ENCODE results near the gene MEIKIN.
"Not testable (repeated sequence)": the region's sequence is repeated elsewhere in the genome, so short reads cannot be mapped to it uniquely, and the experiment has no call there.

The MEIKIN gene

GRCh38 chr5:131899686-131900085 lies 45.8 kb downstream of the MEIKIN start:
- DNase-seq = no peak

DNA sequence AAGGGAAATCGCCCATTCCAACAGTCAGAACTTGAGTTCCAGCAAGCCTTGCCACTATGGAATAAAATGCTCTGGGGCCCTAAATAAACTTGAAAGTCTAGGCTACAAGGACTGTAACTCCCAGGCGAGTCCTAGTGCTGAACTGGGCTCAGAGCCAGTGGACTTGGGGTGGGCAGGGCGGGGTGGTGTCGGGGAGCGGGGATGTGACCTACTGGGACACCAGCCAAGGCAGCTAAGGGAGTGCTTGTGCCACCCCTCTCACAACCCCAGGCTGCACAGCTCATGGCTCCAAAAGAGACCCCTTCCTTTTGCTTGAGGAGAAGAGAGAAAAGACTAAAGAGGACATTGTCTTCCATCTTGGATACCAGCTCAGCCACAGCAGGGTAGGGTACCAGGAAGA lies 61.5 kb downstream of the MEIKIN start:
- DNase-seq = no peak

DNA sequence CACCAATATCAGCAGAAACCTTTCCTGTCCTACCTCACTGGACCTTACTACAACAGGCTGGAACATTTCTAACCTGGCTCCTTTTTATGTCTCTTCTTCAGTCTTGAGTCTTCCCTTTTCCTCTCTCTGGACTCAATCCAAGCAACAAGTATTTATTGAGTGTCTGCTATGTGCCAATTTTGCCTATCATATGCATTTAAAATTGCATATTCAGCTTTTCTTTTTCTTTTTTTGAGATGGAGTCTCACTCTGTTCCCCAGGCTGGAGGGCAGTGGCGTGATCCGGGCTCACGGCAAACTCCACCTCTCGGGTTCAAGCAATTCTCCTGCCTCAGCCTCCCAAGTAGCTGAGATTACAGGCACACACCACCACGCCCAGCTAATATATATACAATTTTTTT lies 65.8 kb downstream of the MEIKIN start:
- no peak for DNase-seq

GRCh38 chr5:131877873-131878272 lies 67.6 kb downstream of the MEIKIN start:
- DNase-seq = no peak

DNA sequence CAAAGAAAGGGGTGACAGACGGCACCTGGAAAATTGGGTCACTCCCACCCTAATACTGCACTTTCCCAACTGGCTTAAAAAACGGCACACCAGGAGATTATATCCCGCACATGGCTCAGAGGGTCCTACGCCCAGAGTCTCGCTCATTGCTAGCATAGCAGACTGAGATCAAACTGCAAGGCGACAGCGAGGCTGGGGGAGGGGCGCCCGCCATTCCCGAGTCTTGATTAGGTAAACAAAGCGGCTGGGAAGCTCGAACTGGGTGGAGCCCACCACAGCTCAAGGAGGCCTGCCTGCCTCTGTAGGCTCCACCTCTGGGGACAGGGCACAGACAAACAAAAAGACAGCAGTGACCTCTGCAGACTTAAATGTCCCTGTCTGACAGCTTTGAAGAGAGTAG lies 74.2 kb downstream of the MEIKIN start:
- not testable (repeated sequence) for DNase-seq

DNA sequence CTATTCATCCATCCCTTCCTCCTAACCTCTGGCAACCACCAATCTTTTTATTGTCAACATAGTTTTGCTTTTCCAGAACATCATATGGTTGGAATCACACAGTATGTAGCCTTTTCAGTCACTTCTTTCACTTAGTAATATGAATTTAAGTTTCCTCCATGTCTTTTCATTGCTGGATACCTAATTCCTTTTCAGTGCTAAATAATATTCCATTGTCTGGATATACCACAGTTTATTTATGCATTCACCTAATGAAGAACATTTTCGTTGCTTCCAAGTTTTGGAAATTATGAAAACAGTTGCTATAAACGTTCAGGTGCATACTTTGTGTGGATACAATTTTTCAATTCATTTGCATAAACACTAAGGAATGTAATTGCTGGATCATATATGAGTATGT lies 77.9 kb downstream of the MEIKIN start:
- no peak for DNase-seq

GRCh38 chr5:131863700-131864099 lies 81.8 kb downstream of the MEIKIN start:
- DNase-seq = no peak

GRCh38 chr5:131857388-131857787 lies 88.1 kb downstream of the MEIKIN start:
- no peak for DNase-seq

GRCh38 chr5:131855452-131855851 lies 90.0 kb downstream of the MEIKIN start:
- DNase-seq = no peak

- DNase-seq = no peak
Observed at GRCh38 chr5:131854134-131854533, 91.3 kb downstream of the MEIKIN start.

GRCh38 chr5:131848662-131849061 lies 96.8 kb downstream of the MEIKIN start:
- DNase-seq = no peak

DNA sequence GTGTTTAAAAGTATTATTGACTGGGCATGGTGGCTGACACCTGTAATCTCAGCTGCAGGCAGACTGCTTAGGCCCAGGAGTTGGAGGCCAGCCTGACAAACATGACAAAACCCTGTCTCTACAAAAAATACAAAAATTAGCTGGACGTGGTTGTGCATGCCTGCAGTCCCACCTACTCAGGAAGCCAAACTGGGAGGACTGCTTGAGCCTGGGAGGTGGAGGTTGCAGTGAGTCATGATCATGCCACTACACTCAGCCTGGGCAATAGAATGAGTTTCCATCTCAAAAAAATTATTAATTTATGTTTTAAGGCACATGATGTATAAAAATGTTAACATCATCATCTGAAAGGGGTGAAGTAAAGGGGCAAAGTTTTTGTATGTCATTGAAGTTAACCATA lies 98.9 kb downstream of the MEIKIN start:
- no peak for DNase-seq

DNA sequence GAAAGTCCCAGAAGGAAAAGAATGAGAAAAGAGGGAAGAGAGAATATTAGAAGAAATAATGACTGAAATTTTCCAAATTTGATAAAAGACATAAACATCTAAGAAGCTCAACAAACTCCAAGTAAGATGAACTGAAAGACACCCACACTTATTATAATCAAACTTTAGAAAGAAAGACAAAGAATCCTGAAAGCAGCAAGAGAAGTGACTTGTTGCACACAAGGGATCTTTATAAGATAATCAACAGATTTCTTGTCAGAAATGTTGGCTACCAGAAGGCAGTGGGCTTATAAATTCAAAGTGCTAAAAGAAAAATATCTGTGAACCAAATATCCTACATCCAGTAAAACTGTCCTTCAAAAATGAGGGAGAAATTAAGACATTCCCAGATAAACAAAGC lies 99.6 kb downstream of the MEIKIN start:
- no peak for DNase-seq

DNA sequence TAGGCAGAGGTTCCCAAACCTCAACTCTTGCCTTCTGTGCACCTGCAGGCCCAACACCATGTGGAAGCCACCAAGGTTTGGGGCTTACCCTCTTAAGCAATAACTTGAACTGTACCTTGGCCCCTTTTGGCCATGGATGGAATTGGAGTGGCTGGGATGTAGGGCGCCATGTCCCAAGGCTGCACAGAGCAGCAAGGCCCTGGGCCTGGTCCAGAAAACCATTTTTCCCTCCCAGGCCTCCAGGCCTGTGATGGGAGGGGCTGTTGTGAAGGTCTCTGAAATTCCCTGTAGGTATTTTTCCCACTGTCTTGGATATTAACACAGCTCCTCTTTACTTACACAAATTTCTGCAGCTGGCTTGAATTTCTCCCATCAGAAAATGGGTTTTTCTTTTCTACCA lies 102.5 kb downstream of the MEIKIN start:
- DNase-seq = not testable (repeated sequence)

GRCh38 chr5:131832702-131833101 lies 112.8 kb downstream of the MEIKIN start:
- not testable (repeated sequence) for DNase-seq

DNA sequence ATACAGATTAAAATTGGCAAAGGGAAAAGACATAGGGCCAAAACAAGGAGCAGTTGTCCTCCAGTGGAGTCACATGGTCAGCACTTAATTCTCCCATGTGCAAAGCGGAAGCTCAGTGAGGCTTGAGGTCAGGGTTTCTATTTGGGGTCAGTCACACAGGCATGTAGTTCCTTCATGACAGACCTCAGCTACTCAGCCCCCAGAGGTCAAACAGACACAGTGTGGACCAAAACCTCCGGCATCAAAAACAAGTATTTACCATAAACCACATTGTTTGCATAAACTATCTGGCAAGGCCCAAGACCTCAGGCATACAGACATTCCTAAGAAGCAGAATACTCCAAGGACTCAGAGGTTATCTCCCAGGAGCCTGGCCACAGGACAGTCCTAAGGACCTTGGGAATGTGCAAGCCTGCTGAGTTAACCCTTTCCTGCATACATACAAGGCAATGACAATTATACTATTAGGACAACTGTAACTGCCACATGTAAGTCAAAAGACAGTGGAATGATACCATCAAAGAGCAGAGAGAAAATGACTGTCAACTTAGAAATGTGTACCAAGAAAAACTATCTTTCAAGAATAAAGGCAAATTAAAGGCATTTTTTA lies 120.0 kb downstream of the MEIKIN start:
- no peak for DNase-seq

DNA sequence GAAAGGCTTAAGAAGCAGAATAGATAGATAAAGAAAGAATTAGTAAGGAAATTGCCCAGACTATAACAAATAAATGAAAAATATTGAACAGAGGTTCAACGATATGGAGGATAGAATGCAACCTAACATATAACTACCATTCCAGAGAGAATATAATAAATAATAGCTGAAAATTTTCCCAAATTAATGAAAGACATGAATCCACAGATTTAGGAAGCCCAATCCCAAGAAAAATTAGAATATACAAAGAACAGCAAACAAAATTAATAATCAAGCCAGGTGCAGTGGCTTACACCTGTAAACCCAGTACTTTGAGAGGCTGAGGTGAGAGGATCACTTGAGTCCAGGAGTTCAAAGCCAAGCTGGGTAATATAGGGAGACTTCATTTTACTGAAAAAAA lies 120.8 kb downstream of the MEIKIN start:
- DNase-seq = no peak

DNA sequence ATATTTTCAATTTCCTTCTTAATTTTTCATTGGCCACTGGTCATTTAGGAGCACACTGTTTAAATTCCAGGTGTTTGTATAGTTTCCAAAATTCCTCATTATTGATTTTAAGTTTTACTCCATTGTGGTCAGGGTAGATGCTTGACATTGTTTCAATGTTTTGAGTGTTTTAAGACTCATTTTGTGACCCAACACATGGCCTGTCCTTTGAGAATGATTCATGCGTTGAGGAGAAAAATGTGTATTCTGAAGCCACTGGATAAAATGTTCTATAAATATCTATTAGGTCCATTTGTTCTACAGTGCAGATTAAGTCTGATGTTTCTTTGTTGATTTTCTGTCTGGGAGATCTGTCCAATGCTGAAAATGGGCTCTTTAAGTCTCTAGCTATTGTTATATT lies 124.2 kb downstream of the MEIKIN start:
- no peak for DNase-seq

DNA sequence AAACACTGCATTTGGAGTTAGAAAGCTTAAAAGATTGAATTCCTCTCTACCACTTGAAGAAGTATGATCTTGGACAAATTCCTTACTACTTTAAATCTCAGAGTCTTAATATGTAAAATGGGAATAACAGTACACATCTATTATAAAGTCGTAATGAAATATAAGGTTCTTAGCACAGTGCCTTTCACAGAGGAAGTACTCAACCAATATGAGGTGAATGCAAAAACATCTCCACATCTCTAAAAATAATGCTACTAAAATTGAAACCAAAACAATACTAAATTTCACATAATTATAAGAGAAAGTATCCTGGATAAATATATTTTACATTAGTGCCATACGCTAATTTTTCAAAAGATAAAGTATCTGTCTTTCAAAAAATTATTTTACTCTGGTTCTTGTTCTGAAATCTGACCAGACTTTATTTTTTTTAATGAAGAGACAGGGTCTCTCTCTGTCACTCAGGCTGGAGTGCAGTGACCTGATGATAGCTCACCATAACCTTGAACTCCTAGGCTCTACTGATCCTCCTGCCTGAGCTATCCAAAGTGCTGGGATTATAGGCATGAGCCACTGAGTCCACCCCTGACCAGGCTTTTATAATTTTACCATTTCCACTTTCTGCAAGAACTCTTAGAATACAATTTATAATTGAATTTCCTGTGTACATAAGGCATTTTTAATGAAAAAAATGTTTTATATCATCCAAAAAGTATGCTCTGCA lies 127.3 kb downstream of the MEIKIN start:
- DNase-seq = no peak

- DNase-seq = no peak
Observed at GRCh38 chr5:131814990-131815389, 130.5 kb downstream of the MEIKIN start.

DNA sequence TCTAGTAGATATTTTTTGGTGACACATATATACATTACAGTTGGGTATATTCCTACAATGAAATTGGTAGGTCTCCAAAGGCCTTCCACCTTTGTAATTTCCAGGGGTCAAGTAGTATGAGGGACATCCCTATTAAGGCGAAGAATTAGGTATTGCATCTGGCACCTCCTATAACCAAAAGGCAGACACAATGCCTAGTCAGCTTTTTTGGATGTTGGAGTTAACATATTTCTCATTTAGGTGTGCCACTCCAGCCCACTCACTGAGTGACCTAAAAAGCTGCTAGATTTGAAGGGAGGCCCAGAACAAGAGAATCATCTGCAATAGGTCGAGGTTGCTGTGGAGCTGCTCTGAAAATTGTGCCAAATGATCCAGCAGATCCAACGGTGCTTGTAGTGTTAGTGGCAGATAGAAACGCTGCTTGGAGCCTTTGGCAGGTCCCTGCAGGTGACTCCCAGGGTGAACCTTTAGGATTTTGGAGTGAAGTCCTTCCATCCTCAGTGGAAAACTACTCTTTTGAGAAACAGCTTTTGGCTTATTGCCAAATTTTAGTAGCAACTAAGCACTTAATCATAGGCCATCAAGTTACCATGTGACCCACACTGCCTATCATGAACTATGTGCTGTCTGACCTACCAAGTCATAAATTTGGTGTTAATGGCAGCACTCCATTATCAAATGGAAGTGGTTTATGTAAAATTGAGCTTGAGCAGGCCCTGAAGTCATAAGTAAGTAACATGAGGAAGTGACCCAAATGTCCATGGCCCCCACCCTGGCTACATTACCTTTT lies 132.9 kb downstream of the MEIKIN start:
- no peak for DNase-seq

DNA sequence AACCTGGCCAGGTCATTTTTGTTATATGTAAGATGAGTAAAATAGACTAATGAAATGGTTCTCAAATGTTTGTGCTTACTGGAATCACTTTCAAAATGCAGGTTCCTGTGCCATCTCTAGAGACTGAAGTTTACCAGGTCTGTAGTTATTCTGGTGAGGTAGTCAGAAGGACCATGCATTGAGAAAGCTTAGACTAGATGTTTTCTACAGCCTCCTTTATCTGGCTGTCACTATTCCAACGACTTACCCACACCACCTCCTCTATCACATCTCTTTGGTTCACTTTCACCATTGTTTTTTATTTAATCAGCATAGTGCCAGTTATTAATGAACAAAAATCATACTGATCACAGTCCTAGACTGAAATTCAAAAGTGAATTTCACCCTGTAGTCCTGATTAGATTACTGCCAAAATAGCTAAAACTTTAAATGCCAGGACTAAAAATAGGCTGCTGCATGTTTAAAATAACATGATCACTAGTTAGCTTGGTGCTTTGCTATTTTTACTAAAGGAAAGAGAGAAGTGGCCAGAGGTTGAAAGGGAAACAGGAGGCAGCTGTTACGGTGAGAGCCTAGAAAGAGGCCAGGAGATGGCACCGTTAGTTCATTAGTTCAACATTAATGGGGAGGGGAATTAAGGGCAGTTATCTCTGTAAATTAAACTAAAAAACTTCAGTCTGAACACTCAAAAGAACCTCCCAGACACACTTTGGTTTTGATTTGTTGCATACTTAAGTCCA lies 134.8 kb downstream of the MEIKIN start:
- DNase-seq = no peak

All from activated gamma-delta T cell treated with Interleukin-2 at 50 U/mL for 16 hours (primary cell).